ENCODE data around the gene ZC2HC1C. TPM values are rescaled to one million over a fixed set of nuclear protein-coding genes. Genes with fewer than 3 reads are reported as not detected.

ZC2HC1C gene
- total and polyA plus RNA-seq, 2 of the 13 experiments (the other 11 are each of a cell fraction or from before 2014, with no cell fraction given), result 3.3 to 3.5 TPM

DNA sequence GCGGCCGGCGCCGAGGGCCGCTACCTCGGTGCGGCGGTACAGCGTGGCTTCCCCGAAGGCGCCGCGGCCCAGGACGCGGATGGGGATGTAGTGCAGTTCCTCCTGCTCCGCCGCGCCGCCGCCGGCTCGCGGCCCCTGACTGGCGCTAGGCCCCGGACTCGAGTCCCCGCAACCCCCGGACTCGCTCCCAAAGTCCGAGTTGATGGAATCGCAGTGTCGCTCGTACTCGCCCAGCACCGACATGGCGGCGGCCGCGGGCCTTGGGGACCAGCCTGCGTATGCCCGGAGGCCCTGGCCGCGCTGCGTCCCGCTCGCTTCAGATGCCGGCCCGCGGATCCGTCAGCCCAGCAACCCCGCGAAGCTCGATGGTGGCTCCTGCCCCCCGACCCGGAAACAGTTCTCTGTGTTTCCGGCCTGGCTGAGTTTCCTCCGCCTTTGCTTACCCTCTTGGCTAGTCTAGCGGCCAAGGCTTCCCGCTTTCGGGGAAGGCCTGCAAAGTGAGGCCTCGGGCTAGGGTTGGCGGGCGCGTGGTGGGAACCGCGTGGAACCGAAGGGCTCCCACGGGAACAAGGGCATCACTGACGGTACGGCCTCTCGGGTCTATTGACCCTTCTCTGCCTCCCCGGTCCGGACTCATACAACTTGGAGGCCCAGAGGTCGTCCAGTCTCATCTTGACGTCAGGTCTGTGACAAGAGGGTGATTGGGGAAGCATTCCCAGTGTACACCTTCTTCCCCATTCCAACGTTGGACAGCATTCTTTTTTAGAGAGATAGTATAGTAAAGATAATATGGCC, 57.4 kb downstream of the ZC2HC1C start, which contains the start of gene NEK9 (continued):
- TF ChIP-seq, protein P1, sequence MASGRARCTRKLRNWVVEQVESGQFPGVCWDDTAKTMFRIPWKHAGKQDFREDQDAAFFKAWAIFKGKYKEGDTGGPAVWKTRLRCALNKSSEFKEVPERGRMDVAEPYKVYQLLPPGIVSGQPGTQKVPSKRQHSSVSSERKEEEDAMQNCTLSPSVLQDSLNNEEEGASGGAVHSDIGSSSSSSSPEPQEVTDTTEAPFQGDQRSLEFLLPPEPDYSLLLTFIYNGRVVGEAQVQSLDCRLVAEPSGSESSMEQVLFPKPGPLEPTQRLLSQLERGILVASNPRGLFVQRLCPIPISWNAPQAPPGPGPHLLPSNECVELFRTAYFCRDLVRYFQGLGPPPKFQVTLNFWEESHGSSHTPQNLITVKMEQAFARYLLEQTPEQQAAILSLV (CRISPR knock-in tag; IDR thresholded peaks at IDR 0.05; ENCODE audit: borderline replicate concordance), result peak; percentile 73
- TF ChIP-seq HNF4G (IDR thresholded peaks at IDR 0.05; ENCODE audit: borderline replicate concordance, low read depth, low read length) (no peak), HNF4G (CRISPR knock-in tag; IDR thresholded peaks at IDR 0.05; ENCODE audit: borderline replicate concordance, low read depth) (no peak; the same call in 1 of the 2 replicates), ARNT2 (CRISPR knock-in tag; IDR thresholded peaks at IDR 0.05; ENCODE audit: low read depth) (peak; percentile 62; the same call in 1 of the 2 replicates), NCOA5 (CRISPR knock-in tag; IDR thresholded peaks at IDR 0.05) (no peak), RARG (CRISPR knock-in tag; IDR thresholded peaks at IDR 0.05; ENCODE audit: low read depth) (0 out of 2 replicates have a peak, but pooled peaks have one; percentile 41), MED8 (CRISPR knock-in tag; IDR thresholded peaks at IDR 0.05; ENCODE audit: insufficient replicate concordance) (peak; percentile 82), SRF (IDR thresholded peaks at IDR 0.05; ENCODE audit: low read depth, low read length) (no peak), GABPA (IDR thresholded peaks at IDR 0.05; ENCODE audit: low read depth, low read length) (peak; percentile 90), GABPA (CRISPR knock-in tag; IDR thresholded peaks at IDR 0.05; ENCODE audit: low read depth) (peak; percentile 98)
- TF ChIP-seq, protein P2, sequence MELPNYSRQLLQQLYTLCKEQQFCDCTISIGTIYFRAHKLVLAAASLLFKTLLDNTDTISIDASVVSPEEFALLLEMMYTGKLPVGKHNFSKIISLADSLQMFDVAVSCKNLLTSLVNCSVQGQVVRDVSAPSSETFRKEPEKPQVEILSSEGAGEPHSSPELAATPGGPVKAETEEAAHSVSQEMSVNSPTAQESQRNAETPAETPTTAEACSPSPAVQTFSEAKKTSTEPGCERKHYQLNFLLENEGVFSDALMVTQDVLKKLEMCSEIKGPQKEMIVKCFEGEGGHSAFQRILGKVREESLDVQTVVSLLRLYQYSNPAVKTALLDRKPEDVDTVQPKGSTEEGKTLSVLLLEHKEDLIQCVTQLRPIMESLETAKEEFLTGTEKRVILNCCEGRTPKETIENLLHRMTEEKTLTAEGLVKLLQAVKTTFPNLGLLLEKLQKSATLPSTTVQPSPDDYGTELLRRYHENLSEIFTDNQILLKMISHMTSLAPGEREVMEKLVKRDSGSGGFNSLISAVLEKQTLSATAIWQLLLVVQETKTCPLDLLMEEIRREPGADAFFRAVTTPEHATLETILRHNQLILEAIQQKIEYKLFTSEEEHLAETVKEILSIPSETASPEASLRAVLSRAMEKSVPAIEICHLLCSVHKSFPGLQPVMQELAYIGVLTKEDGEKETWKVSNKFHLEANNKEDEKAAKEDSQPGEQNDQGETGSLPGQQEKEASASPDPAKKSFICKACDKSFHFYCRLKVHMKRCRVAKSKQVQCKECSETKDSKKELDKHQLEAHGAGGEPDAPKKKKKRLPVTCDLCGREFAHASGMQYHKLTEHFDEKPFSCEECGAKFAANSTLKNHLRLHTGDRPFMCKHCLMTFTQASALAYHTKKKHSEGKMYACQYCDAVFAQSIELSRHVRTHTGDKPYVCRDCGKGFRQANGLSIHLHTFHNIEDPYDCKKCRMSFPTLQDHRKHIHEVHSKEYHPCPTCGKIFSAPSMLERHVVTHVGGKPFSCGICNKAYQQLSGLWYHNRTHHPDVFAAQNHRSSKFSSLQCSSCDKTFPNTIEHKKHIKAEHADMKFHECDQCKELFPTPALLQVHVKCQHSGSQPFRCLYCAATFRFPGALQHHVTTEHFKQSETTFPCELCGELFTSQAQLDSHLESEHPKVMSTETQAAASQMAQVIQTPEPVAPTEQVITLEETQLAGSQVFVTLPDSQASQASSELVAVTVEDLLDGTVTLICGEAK (IDR thresholded peaks at IDR 0.05), result peak; percentile 79
- TF ChIP-seq, protein P2 (CRISPR knock-in tag; IDR thresholded peaks at IDR 0.05), result peak; percentile 88
- TF ChIP-seq, protein P3, sequence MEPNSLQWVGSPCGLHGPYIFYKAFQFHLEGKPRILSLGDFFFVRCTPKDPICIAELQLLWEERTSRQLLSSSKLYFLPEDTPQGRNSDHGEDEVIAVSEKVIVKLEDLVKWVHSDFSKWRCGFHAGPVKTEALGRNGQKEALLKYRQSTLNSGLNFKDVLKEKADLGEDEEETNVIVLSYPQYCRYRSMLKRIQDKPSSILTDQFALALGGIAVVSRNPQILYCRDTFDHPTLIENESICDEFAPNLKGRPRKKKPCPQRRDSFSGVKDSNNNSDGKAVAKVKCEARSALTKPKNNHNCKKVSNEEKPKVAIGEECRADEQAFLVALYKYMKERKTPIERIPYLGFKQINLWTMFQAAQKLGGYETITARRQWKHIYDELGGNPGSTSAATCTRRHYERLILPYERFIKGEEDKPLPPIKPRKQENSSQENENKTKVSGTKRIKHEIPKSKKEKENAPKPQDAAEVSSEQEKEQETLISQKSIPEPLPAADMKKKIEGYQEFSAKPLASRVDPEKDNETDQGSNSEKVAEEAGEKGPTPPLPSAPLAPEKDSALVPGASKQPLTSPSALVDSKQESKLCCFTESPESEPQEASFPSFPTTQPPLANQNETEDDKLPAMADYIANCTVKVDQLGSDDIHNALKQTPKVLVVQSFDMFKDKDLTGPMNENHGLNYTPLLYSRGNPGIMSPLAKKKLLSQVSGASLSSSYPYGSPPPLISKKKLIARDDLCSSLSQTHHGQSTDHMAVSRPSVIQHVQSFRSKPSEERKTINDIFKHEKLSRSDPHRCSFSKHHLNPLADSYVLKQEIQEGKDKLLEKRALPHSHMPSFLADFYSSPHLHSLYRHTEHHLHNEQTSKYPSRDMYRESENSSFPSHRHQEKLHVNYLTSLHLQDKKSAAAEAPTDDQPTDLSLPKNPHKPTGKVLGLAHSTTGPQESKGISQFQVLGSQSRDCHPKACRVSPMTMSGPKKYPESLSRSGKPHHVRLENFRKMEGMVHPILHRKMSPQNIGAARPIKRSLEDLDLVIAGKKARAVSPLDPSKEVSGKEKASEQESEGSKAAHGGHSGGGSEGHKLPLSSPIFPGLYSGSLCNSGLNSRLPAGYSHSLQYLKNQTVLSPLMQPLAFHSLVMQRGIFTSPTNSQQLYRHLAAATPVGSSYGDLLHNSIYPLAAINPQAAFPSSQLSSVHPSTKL (CRISPR knock-in tag; IDR thresholded peaks at IDR 0.05), result peak; percentile 55; the same call in 1 of the 2 replicates
